GM12892 (cell line): ENCODE data around the gene EEPD1.
"Not testable (repeated sequence)": the region's sequence is repeated elsewhere in the genome, so short reads cannot be mapped to it uniquely, and the experiment has no call there.

Experiments
- DNase-seq: peaks from one replicate; pipeline ENCODE4 v3.0.0; 2011; ENCODE audit not compliant: insufficient read length
- FAIRE-seq: peaks from 2 replicates; lab custom pipeline; 2011; peaks lifted over from hg19 to GRCh38; lab: Jason Lieb, UNC
- POLR2A ChIP-seq: IDR thresholded peaks from 2 replicates; pipeline ENCODE4 v1.6.1; 2011; ENCODE audit warnings: low read depth, low read length, control low read depth
- POLR2AphosphoS5 ChIP-seq: IDR thresholded peaks from 2 replicates; pipeline ENCODE4 v1.6.1; 2011; ENCODE audit warnings: low read depth, low read length, control low read depth
- TAF1 ChIP-seq: IDR thresholded peaks from 2 replicates; pipeline ENCODE4 v1.6.1; 2011; ENCODE audit warnings: low read depth, mild to moderate bottlenecking, control low read depth, low read length, borderline replicate concordance

EEPD1 gene

GRCh38 chr7:36238138-36238537 is 85.1 kb downstream of the EEPD1 start:
- TF ChIP-seq POLR2AphosphoS5 (no peak), POLR2A (no peak), TAF1 (no peak)
- DNase-seq (no peak), FAIRE-seq (no peak)

GRCh38 chr7:36243356-36243755 is 90.3 kb downstream of the EEPD1 start:
- not testable (repeated sequence) for FAIRE-seq, DNase-seq

- FAIRE-seq, DNase-seq: not testable (repeated sequence)
Observed at GRCh38 chr7:36244001-36244400, 90.9 kb downstream of the EEPD1 start.

- no peak for DNase-seq
- no peak for FAIRE-seq
- TF ChIP-seq POLR2A (no peak), TAF1 (no peak), POLR2AphosphoS5 (no peak)
Observed at GRCh38 chr7:36244429-36244828, 91.4 kb downstream of the EEPD1 start.

DNA sequence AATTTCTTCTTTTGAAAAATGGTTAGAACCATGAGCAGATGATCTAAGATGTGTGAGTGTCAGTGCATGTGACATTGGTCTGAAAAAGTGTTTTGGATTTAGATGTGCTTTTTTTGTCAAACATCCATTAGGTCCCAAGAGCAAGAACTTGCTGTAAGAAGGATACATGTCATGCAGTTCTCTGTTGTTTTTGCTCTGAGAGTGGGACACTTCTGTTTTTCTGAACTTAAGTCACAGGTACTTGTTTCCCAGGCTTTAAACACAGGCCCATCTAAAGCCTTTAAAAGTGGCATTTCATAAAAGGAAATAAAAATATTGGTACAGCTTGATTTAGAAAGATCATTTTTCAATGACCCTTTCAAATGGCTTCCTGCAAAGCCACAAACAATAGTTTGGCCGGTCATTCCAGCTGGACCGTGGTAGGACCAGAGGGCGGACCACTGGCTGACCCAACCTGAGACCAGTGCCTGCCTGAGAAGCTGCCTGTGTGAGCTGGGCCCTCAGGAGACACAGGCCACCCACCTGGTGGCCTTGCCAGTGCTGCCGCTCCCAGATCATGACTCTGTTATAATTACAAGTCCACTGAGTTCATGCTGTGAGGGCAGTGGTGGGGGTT is 92.7 kb downstream of the EEPD1 start:
- TF ChIP-seq POLR2AphosphoS5 (no peak), POLR2A (no peak), TAF1 (no peak)
- no peak for DNase-seq
- FAIRE-seq, result no peak

DNA sequence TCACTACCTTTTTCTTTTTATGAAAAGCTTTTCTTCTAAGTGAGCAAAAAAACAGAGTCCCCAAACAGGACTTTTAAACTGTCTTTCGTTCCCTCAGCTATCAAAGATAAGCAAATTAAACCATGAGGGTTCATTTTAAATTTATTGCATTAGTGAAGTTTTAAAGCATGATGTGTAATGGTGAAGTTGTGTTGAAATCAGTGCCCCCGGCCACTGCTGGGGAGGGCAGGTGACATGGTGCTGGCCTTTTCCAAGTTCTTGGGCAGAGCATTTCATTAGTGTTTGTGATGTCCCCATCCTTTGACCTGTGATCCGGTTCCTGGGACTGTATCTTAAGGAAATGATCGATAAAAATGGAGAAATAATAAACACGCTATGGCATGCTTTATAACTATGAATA is 96.0 kb downstream of the EEPD1 start:
- TF ChIP-seq TAF1 (no peak), POLR2AphosphoS5 (no peak), POLR2A (no peak)
- DNase-seq (no peak), FAIRE-seq (no peak)

- DNase-seq (no peak), FAIRE-seq (no peak)
- TF ChIP-seq POLR2A (no peak), TAF1 (no peak)
Observed at GRCh38 chr7:36253699-36254098, 100.6 kb downstream of the EEPD1 start.

DNA sequence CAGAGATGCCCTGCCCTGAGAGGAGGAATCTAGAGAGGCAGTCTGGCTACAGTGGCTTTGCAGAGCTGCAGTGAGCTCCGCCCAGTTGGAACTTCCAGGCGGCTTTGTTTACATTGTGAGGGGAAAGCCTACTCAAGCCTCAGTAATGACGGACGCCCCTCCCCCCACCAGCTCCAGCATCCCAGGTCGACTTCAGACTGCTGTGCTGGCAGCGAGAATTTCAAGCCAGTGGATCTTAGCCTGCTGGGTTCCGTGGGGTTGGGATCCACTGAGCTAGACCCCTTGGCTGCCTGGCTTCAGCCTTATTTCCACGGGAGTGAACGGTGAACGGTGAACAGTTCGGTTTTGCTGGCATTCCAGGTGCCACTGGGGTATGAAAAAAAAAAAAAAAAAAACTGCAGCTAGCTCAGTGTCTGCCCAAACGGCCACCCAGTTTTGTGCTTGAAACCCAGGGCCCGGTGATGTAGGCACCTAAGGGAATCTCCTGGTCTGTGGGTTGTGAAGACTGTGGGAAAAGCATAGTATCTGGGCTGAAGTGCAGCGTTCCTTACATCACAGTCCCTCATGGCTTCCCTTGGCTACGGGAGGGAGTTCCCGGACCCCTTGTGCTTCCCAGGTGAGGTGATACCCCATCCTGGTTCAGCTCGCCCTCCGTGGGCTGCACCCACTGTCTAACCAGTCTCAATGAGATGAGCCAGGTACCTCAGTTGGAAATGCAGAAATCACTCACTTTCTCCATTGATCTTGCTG is 105.6 kb downstream of the EEPD1 start:
- FAIRE-seq, DNase-seq: not testable (repeated sequence)

DNA sequence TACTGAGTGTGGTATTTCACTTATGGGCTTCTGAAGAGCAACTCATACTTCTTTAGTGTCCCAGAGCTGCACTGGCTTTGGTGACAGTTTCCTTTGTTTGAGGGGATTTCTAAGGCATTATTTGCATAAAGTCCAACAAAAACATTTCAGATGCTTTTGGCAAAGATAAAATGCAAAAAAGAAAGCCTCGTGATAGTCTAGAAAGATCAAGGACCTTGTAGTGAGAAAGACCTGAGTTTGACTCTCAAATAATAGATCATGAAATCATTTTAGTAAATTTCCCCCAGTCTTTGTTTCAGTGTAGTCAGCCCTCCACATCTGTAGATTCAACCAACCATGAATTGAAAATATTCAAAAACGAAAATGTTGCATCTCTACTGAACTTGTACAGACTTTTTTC is 107.4 kb downstream of the EEPD1 start:
- DNase-seq (no peak), FAIRE-seq (no peak)
- TF ChIP-seq POLR2A (no peak), POLR2AphosphoS5 (no peak)

DNA sequence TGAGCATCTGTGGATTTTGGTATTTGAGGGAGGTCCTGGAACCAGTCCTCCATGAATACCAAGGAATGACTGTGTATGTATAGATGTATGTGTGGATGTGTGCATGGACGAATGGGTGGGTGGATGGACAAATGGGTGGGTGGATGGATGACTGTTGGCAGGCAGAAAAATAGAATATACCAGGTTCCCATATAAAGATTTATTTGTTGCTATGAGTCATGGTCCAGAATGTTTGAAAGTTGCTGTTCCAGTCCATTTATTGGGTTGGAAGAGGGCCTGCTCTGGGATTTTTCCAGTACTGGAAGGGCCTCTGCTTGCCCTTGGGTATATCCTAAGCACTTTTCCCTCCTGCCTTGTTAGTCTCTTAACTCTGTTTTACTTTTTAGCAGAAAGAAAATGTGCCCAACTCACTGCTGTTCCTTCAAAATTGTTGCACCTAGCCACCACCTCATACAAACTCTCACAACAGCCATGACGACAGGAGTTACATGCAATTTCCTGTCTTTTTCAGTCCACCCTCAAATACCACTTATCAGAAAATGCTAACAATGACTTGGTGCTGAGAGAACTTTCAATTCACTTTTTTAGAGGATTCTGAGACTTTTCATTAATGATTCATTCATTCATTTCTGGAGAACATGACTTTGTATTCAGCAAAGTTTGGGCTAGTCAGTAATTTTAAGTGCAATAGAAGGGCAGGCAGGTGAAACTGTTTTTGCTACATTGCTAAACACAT is 108.1 kb downstream of the EEPD1 start:
- TF ChIP-seq TAF1 (no peak), POLR2AphosphoS5 (no peak), POLR2A (no peak)
- FAIRE-seq (peak; percentile 54), DNase-seq (no peak)

DNA sequence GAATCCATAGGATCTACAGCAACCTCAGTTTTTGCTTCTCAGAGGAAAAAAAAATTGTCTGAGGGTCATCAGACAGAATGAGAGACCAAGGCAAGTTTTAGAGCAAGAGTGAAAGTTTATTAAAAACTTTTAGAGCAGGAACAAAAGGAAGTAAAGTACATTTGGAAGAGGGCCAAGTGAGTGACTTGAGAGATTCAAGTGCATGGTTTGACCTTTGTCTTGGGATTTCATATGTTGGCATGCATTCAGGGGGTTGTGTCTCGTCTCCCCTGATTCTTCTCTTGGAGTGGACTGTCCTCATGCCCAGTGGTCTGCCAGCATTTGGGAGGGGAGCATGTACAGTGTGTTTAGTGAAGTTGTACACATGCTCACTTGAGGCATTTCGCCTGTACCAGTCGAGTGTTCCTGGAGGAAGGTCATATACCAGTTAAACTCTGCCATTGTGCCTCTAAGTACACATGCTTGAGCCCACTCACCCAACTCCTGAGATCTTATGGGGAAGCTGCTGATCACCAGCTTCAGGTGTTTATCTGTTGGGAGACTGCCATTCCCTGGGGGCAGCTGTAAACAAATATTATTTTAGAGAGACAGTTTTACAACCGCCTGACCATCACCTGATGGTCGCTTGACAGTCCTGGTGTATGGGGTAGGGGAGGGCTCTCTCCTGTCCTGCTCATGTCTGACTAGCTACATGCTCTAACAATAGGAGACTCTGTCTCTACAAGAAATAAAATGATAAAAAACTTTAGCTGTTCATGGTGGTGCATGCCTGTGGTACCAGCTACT is 109.4 kb downstream of the EEPD1 start:
- FAIRE-seq (no peak), DNase-seq (no peak)
- no peak for TF ChIP-seq POLR2A
- TF ChIP-seq POLR2AphosphoS5, result no peak
- no peak for TF ChIP-seq TAF1

DNA sequence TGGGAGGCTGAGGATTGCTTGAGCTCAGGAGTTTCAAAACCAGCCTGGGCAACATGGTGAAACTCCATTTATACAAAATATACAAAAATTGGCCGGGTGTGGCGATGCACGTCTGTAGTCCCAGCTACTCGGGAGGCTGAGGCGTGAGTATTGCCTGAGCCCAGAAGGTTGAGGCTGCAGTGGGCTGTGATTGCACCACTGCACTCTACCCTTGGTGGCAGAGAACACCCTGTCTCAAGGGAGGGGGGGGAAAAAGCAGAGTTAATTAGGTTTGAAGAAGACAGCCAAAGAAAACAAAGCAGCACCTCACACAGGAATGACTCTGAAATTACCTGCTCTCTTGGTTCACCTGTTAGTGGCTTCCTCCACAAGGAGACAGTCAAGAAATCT is 110.0 kb downstream of the EEPD1 start:
- FAIRE-seq (no peak), DNase-seq (no peak)
- TF ChIP-seq POLR2A (no peak), TAF1 (no peak), POLR2AphosphoS5 (no peak)
